Neutrophil (primary cell): ENCODE results near the gene CEL.

Source experiments
- H3K27ac ChIP-seq: fragments of 200-600 bp; sonication (generic); 2 replicates; pipeline ENCODE4 v1.5.1; 2016; ENCODE audit warnings: mild to moderate bottlenecking, moderate library complexity
- H3K27me3 ChIP-seq: fragments of 200-600 bp; sonication (generic); 2 replicates; pipeline ENCODE4 v1.6.0; 2016; ENCODE audit warnings: mild to moderate bottlenecking
- H3K36me3 ChIP-seq: fragments of 200-600 bp; sonication (generic); 2 replicates; pipeline ENCODE4 v1.5.1; 2017
- H3K4me1 ChIP-seq, 2 experiments: fragments of 200-600 bp in 1 of 2; sonication (generic) in 1 of 2; 1 replicate in 1 of 2; 2 replicates in 1 of 2; pipeline versions ENCODE4 v1.5.1 to v1.6.1; 2013 to 2016; ENCODE audit warnings: low read depth in 1 of 2, low read length in 1 of 2, mild to moderate bottlenecking in 1 of 2, moderate library complexity in 1 of 2; ENCODE audit not compliant: control insufficient read depth in 1 of 2, insufficient read depth in 1 of 2
- H3K4me3 ChIP-seq, 2 experiments: fragments of 200-600 bp in 1 of 2; sonication (generic) in 1 of 2; 1 replicate in 1 of 2; 2 replicates in 1 of 2; pipeline ENCODE4 v1.5.1; 2013 to 2016; ENCODE audit warnings: low read depth in 1 of 2, low read length in 1 of 2, mild to moderate bottlenecking in 1 of 2, moderate library complexity in 1 of 2
- H3K9me3 ChIP-seq: fragments of 200-600 bp; sonication (generic); 2 replicates; pipeline ENCODE4 v1.5.1; 2016
- TF ChIP-seq, protein P1 (sequence below): fragments of 200-600 bp; sonication (generic); IDR thresholded peaks from 2 replicates; pipeline ENCODE4 v1.5.1; 2016; ENCODE audit warnings: antibody characterized with exemption

Gene CEL

DNA sequence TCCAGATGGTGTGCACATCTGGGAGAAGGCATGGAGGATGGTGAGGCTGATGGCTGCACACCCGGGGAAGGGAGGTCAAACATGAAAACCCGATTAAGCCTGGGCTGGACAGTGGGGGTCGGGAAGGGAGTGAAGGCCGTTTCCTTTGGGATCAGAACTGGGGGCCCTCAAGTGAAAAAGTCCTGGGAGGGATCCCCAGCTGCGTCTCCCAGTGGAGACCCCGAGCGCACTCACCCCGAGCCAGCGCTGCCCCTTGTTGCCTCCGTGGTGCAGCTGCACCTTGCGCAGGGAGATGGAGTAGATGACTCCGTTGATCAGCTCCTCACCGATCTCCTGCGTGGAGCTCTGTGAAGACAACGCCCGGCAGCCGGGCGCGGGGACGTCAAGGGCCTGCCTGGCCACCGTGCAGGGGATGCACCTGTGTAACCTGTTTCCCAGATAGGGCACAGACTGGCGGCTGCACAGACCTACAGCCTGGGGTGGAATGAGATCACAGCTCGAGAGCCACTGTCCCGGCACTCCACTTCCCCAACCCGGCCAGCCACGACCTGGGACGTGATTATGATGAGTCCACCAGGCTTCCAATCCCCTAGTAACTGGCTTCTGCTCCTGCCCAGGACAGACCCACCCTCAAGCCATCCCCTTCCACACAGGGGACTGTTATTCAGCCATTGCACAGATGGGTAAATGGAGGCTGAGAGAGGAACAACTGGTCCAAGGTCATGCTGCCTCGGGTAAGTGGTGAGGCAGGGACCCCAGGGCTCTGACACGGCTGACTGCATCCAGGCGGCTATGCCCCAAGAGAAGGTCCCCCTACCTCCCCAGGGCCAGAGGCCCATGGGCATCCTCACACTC is 50.3 kb downstream of the CEL start:
- no peaks in the 10 kb centered on the region for H3K9me3 ChIP-seq
- peaks cover 30% of the 10 kb centered on the region in 2 experiments for H3K4me1 ChIP-seq
- peaks cover 61% of the 10 kb centered on the region for H3K27me3 ChIP-seq
- peak overlapping the region; percentile 77 for H3K27ac ChIP-seq
- TF ChIP-seq, protein P1, sequence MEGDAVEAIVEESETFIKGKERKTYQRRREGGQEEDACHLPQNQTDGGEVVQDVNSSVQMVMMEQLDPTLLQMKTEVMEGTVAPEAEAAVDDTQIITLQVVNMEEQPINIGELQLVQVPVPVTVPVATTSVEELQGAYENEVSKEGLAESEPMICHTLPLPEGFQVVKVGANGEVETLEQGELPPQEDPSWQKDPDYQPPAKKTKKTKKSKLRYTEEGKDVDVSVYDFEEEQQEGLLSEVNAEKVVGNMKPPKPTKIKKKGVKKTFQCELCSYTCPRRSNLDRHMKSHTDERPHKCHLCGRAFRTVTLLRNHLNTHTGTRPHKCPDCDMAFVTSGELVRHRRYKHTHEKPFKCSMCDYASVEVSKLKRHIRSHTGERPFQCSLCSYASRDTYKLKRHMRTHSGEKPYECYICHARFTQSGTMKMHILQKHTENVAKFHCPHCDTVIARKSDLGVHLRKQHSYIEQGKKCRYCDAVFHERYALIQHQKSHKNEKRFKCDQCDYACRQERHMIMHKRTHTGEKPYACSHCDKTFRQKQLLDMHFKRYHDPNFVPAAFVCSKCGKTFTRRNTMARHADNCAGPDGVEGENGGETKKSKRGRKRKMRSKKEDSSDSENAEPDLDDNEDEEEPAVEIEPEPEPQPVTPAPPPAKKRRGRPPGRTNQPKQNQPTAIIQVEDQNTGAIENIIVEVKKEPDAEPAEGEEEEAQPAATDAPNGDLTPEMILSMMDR, result no peak
- peak overlapping the region; percentile 31 to 40 for H3K4me3 ChIP-seq
- H3K36me3 ChIP-seq, result no peaks in the 10 kb centered on the region

DNA sequence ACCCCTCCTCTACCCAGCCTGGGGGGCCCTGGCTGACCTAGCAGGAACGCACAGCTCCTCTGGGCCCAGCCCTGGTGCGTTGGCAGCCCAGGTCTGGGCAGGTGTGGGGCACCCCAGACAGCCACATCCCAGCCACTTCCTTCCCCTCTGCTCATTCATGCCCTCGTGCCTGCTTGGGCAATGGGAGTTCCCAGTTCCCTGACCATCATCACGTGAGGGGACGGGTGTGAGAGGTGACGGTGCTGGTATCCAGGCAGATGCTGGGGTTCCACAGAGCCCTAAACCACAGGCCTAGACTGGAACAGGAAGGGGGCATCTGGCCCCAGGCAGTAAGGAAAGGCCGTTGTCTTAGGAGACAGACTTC is 50.9 kb downstream of the CEL start:
- Histone ChIP-seq H3K27me3 (peaks cover 67% of the 10 kb centered on the region), H3K4me3 (peak overlapping the region; percentile 31 to 40), H3K4me1 (peaks cover 30% of the 10 kb centered on the region in 2 experiments), H3K9me3 (no peaks in the 10 kb centered on the region), H3K27ac (peak overlapping the region; percentile 77), H3K36me3 (no peaks in the 10 kb centered on the region)
- TF ChIP-seq, protein P1, result no peak

DNA sequence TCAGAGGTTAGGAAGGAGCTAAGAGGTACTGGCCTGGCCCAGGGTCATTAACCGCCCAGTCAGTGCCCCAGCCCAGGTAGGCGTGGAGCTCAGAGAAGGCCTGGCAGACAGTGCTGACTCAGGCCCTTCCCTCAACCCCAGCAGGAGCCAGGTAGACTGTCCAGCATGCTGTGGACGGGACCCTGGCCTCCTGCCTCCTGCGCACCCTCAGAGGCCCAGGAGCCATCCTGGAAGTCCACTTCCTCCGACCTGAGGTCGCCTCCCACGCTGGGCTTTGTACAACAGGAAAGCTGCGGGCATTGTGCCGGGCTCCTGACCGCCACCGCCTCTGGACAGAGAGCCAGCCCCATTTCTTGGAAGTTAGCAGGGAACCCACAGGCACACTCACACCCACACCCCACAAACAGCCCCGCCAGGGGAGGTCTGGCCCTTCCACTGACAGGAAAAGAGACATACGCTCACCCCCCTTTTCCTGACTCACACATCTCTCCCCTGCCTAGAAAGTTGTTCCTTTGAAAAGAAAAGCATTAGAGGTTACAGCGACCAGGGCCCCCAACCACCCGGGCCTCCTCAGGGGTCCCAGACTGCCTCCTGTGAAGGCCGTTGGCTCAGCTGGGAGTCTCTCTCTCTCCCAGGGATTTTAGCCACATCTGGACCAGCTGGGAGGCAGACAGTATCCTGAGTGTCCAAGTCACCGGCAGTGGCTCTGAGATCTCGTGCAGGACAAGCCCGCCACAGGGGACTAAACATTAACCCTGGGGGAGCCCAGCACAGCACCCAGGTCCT is 51.6 kb downstream of the CEL start:
- Histone ChIP-seq H3K36me3 (no peaks in the 10 kb centered on the region), H3K4me1 (peaks cover 30% of the 10 kb centered on the region in 2 experiments), H3K9me3 (no peaks in the 10 kb centered on the region), H3K4me3 (peak overlapping the region; percentile 31 to 40), H3K27ac (peak overlapping the region; percentile 77), H3K27me3 (peaks cover 74% of the 10 kb centered on the region)
- TF ChIP-seq, protein P1, result no peak

- peaks cover 30% of the 10 kb centered on the region in 2 experiments for H3K4me1 ChIP-seq
- no peaks in the 10 kb centered on the region for H3K9me3 ChIP-seq
- no peak overlapping the region for H3K4me3 ChIP-seq
- H3K27ac ChIP-seq, result peak overlapping the region; percentile 77
- no peaks in the 10 kb centered on the region for H3K36me3 ChIP-seq
- peaks cover 83% of the 10 kb centered on the region for H3K27me3 ChIP-seq
- TF ChIP-seq, protein P1, result no peak
These were observed 52.4 kb downstream of the CEL start for GRCh38 chr9:133113949-133114885.
